ENCODE results near the gene CP.

DNA sequence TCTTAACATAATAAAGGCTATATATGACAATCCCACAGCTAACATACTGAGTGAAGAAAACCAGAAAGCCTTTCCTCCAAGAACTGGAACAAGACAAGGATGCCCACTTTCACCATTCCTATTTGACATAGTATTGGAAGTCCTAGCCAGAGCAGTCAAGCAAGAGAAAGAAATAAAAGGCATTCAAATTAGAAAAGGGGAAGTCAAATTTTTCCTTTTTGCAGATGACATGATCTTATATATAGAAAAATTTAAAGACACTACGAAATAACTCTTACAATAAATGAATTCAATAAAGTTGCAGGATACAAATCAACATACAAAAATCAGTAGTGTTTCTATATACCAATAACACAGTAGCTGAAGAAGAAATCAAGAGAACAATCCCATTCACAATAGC is 42.2 kb upstream of the CP start:
- TF ChIP-seq, protein P1, sequence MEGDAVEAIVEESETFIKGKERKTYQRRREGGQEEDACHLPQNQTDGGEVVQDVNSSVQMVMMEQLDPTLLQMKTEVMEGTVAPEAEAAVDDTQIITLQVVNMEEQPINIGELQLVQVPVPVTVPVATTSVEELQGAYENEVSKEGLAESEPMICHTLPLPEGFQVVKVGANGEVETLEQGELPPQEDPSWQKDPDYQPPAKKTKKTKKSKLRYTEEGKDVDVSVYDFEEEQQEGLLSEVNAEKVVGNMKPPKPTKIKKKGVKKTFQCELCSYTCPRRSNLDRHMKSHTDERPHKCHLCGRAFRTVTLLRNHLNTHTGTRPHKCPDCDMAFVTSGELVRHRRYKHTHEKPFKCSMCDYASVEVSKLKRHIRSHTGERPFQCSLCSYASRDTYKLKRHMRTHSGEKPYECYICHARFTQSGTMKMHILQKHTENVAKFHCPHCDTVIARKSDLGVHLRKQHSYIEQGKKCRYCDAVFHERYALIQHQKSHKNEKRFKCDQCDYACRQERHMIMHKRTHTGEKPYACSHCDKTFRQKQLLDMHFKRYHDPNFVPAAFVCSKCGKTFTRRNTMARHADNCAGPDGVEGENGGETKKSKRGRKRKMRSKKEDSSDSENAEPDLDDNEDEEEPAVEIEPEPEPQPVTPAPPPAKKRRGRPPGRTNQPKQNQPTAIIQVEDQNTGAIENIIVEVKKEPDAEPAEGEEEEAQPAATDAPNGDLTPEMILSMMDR (IDR thresholded peaks at IDR 0.05), result no peak
- TF ChIP-seq POLR2A (IDR thresholded peaks at IDR 0.05), result no peak
